GM12878 (cell line): ENCODE data around the gene ITIH2.

Source experiments
- CTCF ChIP-seq, 3 experiments: IDR thresholded peaks in 2 of 3; conservative IDR thresholded peaks in 1 of 3; 2 replicates each; pipeline ENCODE4 v1.5.1; 2011; ENCODE audit warnings: low read depth in 3 of 3, low read length in 3 of 3, mild to moderate bottlenecking in 3 of 3, control low read depth in 2 of 3, moderate library complexity in 2 of 3, inconsistent platforms in 1 of 3, mixed read lengths in 1 of 3; ENCODE audit not compliant: control insufficient read depth in 2 of 3, insufficient read depth in 1 of 3; ENCODE audit errors: extremely low read depth in 1 of 3
- EP300 ChIP-seq, 2 experiments: fragments of 150-350 bp in 1 of 2; IDR thresholded peaks; 2 replicates each; pipeline ENCODE4 v1.6.1; 2011 to 2012; ENCODE audit warnings: low read depth in 2 of 2, low read length in 2 of 2, borderline replicate concordance in 1 of 2, improper control_type of control experiment in 1 of 2, inconsistent platforms in 1 of 2; ENCODE audit not compliant: control insufficient read depth in 1 of 2
- FOS ChIP-seq: IDR thresholded peaks from 3 replicates; pipeline ENCODE4 v1.6.1; 2011; ENCODE audit warnings: borderline replicate concordance; ENCODE audit not compliant: insufficient read length; ENCODE audit errors: extremely low read depth
- POLR2A ChIP-seq: IDR thresholded peaks from 2 replicates; pipeline ENCODE4 v1.6.1; 2011; ENCODE audit warnings: low read depth, mild to moderate bottlenecking, low read length

DNA sequence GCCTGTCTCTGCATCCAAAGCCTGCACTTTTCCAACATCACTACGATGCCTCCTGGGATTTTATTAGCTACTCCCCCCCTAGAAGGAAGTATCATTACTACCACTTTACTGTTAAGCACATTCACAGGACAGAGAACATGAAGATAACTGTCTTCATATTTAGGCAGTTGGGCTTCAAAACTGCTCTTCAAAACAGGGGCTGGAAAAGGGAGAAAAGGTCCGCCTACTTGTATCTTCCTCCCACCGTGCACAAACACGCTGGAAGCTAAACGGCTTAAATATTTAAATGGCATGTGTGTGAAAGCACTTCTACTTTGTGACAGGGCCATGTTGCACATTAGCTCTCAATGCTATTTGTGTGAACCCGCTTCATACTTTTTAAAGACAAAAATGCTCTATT lies 37.3 kb upstream of the ITIH2 start:
- TF ChIP-seq FOS (no peak), EP300 (IDR thresholded peaks at IDR 0.05; ENCODE audit: borderline replicate concordance in 1 of 2, control insufficient read depth in 1 of 2, low read depth in 2 of 2, low read length in 2 of 2) (no peak), POLR2A (no peak), CTCF (IDR thresholded peaks at IDR 0.05 in 2 of 3, conservative IDR thresholded peaks at IDR 0.05 in 1 of 3; ENCODE audit: control insufficient read depth in 2 of 3, extremely low read depth in 1 of 3, insufficient read depth in 1 of 3, low read depth in 3 of 3, low read length in 3 of 3) (no peak)
